T-cell (primary cell): Measurements from ENCODE around the gene TXLNB. TPM values are rescaled to one million over a fixed set of nuclear protein-coding genes. Genes with fewer than 3 reads are reported as not detected.

Experiments
- ATAC-seq, 4 experiments: fragments of 200-7000 bp in 3 of 4; fragments of 150-1000 bp in 1 of 4; cut with Tn5 transposase; replicated peaks in 1 of 4; 1 replicate in 3 of 4; 2 replicates in 1 of 4; pipeline ENCODE4 v1.10.0; 2021; ENCODE audit warnings: moderate library complexity in 3 of 4, mild to moderate bottlenecking in 2 of 4, moderate number of reproducible peaks in 1 of 4
- CTCF ChIA-PET, 2 donors: fragments of 300-600 bp; sonication (Branson Sonifier 250); formaldehyde crosslinking; loops; one replicate each; lab custom pipeline; 2022; ENCODE audit warnings: antibody characterized with exemption in 2 of 2; lab: Charles Lee
- POLR2A ChIA-PET, 2 donors: fragments of 300-600 bp; sonication (Branson Sonifier 250); formaldehyde crosslinking; loops; one replicate each; lab custom pipeline; 2022; ENCODE audit warnings: antibody characterized with exemption in 2 of 2; lab: Charles Lee
- DNase-seq, 35 experiments: peaks; one replicate each; pipeline versions ENCODE4 v3.0.0 to v3.0.0-alpha.2; 2013 to 2023
- H3K27ac ChIP-seq: one replicate; pipeline ENCODE4 v1.5.1; 2013; ENCODE audit warnings: low read length
- H3K27me3 ChIP-seq, 2 experiments: replicated peaks in 1 of 2; 1 replicate in 1 of 2; 2 replicates in 1 of 2; pipeline versions ENCODE4 v1.6.1 to v1.7.0; 2013; ENCODE audit warnings: low read length in 1 of 2, mixed read lengths in 1 of 2; ENCODE audit not compliant: control insufficient read depth in 2 of 2, insufficient read depth in 2 of 2; ENCODE audit errors: extremely low read depth in 1 of 2
- H3K36me3 ChIP-seq, 2 donors: 1 replicate in 1 of 2; 2 replicates in 1 of 2; pipeline versions ENCODE4 v1.6.1 to v1.7.0; 2013; ENCODE audit warnings: low read length in 1 of 2; ENCODE audit not compliant: control insufficient read depth in 2 of 2, insufficient read depth in 1 of 2; ENCODE audit errors: extremely low read depth in 1 of 2
- H3K4me1 ChIP-seq, 2 experiments: 1 replicate in 1 of 2; 2 replicates in 1 of 2; pipeline versions ENCODE4 v1.6.1 to v1.7.0; 2013; ENCODE audit warnings: low read length in 2 of 2, mixed read lengths in 1 of 2; ENCODE audit not compliant: insufficient read depth in 2 of 2, control insufficient read depth in 1 of 2; ENCODE audit errors: extremely low read depth in 1 of 2
- H3K4me3 ChIP-seq, 2 donors: 1 replicate in 1 of 2; 2 replicates in 1 of 2; pipeline versions ENCODE4 v1.5.1 to v1.7.0; 2013; ENCODE audit warnings: mild to moderate bottlenecking in 2 of 2, low read length in 1 of 2, moderate library complexity in 1 of 2; ENCODE audit not compliant: control insufficient read depth in 1 of 2; ENCODE audit errors: extremely low read depth in 1 of 2
- H3K9me3 ChIP-seq: 2 replicates; pipeline ENCODE4 v1.7.0; 2013
- H3K27ac Mint-ChIP-seq, 2 donors: one replicate each; pipeline ENCODE4 v1.8.0; 2020 to 2021; ENCODE audit warnings: mild to moderate bottlenecking in 2 of 2, mixed read lengths in 2 of 2
- H3K27me3 Mint-ChIP-seq, 2 donors: one replicate each; pipeline ENCODE4 v1.8.0; 2021 to 2022; ENCODE audit warnings: mixed read lengths in 2 of 2
- H3K36me3 Mint-ChIP-seq: one replicate; pipeline ENCODE4 v1.8.0; 2021; ENCODE audit warnings: mixed read lengths
- H3K4me1 Mint-ChIP-seq, 3 donors: one replicate each; pipeline ENCODE4 v1.8.0; 2020 to 2022; ENCODE audit warnings: mixed read lengths in 3 of 3, mild to moderate bottlenecking in 1 of 3
- H3K4me3 Mint-ChIP-seq, 3 donors: one replicate each; pipeline ENCODE4 v1.8.0; 2020 to 2022; ENCODE audit warnings: mild to moderate bottlenecking in 3 of 3, mixed read lengths in 3 of 3, moderate library complexity in 3 of 3
- H3K9me3 Mint-ChIP-seq, 3 donors: one replicate each; pipeline ENCODE4 v1.8.0; 2020 to 2022; ENCODE audit warnings: mixed read lengths in 3 of 3
- WGBS: methylation state at CpG from one replicate; pipeline ENCODE4 v1.1.5; 2013; ENCODE audit warnings: missing lambda C conversion rate; ENCODE audit not compliant: insufficient coverage; 5-methylcytosine and 5-hydroxymethylcytosine counted together
- total RNA-seq, 35 experiments: library from RNA in 6 of 35; stranded (reverse) in 6 of 35; fragments of 120-200 nt in 1 of 35; gene quantifications; one replicate each; pipeline versions ENCODE4 v1.2.1 to v1.2.4 and lab custom pipeline; 2013 to 2026

Gene TXLNB
- total RNA-seq, 5 donors from 2014 or later (not counting 1 experiment from before 2014, with no cell fraction given) = 0.41 to 0.92 (median 0.72) TPM

- H3K4me3 ChIP-seq = no peak overlapping the region
- POLR2A ChIA-PET = no interaction called here
- H3K27ac Mint-ChIP-seq = no peak overlapping the region
- H3K9me3 ChIP-seq = no peaks in the 10 kb centered on the region
- no CpG with 5 or more reads among the region's 4 CpGs for WGBS
- peaks cover 0 to 16% (median 6%) of the 10 kb centered on the region in 3 donors for H3K4me1 Mint-ChIP-seq
- H3K36me3 ChIP-seq = no peaks in the 10 kb centered on the region
- no peak overlapping the region for H3K27ac ChIP-seq
- H3K36me3 Mint-ChIP-seq = peaks cover 22% of the 10 kb centered on the region
- peaks cover 0 to 4% of the 10 kb centered on the region in 2 donors for H3K27me3 Mint-ChIP-seq
- no peak for ATAC-seq
- peaks cover 0 to 10% (median 6%) of the 10 kb centered on the region in 3 donors for H3K9me3 Mint-ChIP-seq
- H3K4me1 ChIP-seq = no peaks in the 10 kb centered on the region
- H3K27me3 ChIP-seq = no peaks in the 10 kb centered on the region
- DNase-seq = no peak
- CTCF ChIA-PET = no interaction called here
- H3K4me3 Mint-ChIP-seq = no peak overlapping the region
Observed at GRCh38 chr6:139201378-139201777, 90.4 kb downstream of the TXLNB start.

- H3K4me3 Mint-ChIP-seq = no peak overlapping the region
- Histone ChIP-seq H3K9me3 (no peaks in the 10 kb centered on the region), H3K36me3 (no peaks in the 10 kb centered on the region), H3K4me3 (no peak overlapping the region), H3K4me1 (no peaks in the 10 kb centered on the region), H3K27me3 (no peaks in the 10 kb centered on the region), H3K27ac (no peak overlapping the region)
- DNase-seq (no peak), ATAC-seq (no peak)
- peaks cover 0 to 4% of the 10 kb centered on the region in 2 donors for H3K27me3 Mint-ChIP-seq
- peaks cover 0 to 16% (median 8%) of the 10 kb centered on the region in 3 donors for H3K4me1 Mint-ChIP-seq
- 60% methylated on average over 2 of the region's 4 CpGs for WGBS
- H3K9me3 Mint-ChIP-seq = peaks cover 0 to 2% (median 0%) of the 10 kb centered on the region in 3 donors
- POLR2A ChIA-PET = interaction anchor here in 1 of 2 donors (0.6 kb wide), 1 partner anchor 143 kb away, joined by 5 read pairs; no protein-coding TSS in a partner anchor
- peaks cover 19% of the 10 kb centered on the region for H3K36me3 Mint-ChIP-seq
- H3K27ac Mint-ChIP-seq = no peak overlapping the region
- CTCF ChIA-PET = interaction anchor here in 1 of 2 donors (0.7 to 0.9 kb wide), 2 partner anchors 171 to 655 kb away, joined by 3 to 6 read pairs; no protein-coding TSS in a partner anchor
Observed at GRCh38 chr6:139198529-139199288, 93.1 kb downstream of the TXLNB start.

- Histone ChIP-seq H3K4me3 (no peak overlapping the region), H3K4me1 (no peaks in the 10 kb centered on the region), H3K36me3 (no peaks in the 10 kb centered on the region), H3K9me3 (no peaks in the 10 kb centered on the region), H3K27ac (no peak overlapping the region), H3K27me3 (no peaks in the 10 kb centered on the region)
- CTCF ChIA-PET = no interaction called here
- Mint-ChIP-seq H3K9me3 (peaks cover 0 to 2% (median 0%) of the 10 kb centered on the region in 3 donors), H3K27ac (no peak overlapping the region), H3K36me3 (peaks cover 9% of the 10 kb centered on the region), H3K4me3 (no peak overlapping the region), H3K27me3 (no peaks in the 10 kb centered on the region), H3K4me1 (peaks cover 0 to 11% (median 5%) of the 10 kb centered on the region in 3 donors)
- 81% methylated on average over 3 of the region's 3 CpGs for WGBS
- POLR2A ChIA-PET = no interaction called here
- no peak for ATAC-seq
- DNase-seq = no peak
Observed at GRCh38 chr6:139194740-139195139, 97.1 kb downstream of the TXLNB start.

Other genes starting within 250 kb of the TXLNB start
- 100 to 1,000 TPM; 125 to 137 (median 131) TPM for gene HECA, start 156.9 kb downstream of the TXLNB start, total RNA-seq
- gene CITED2, start 82.7 kb upstream of the TXLNB start, total RNA-seq = 100 to 1,000 TPM; 108 to 145 (median 134) TPM